Adrenal gland (tissue), 12 donors: ENCODE results near the gene ANXA1. TPM values are rescaled to one million over a fixed set of nuclear protein-coding genes. Genes with fewer than 3 reads are reported as not detected.
A peak's percentile ranks its signal among the peaks of the same experiment; 100 is the strongest.

Source experiments
- DNase-seq, 7 donors: peaks; one replicate each; pipeline ENCODE4 v3.0.0-alpha.2; 2019 to 2020
- H3K27ac ChIP-seq, 5 donors: fragments of 200-600 bp; sonication (generic) in 4 of 5; 1 replicate in 3 of 5; 2 replicates in 2 of 5; pipeline versions ENCODE4 v1.5.1 to v1.8.0; 2016 to 2020; ENCODE audit warnings: mild to moderate bottlenecking in 1 of 5
- H3K27me3 ChIP-seq: fragments of 200-600 bp; 2 replicates; pipeline ENCODE4 v1.8.0; 2021
- H3K36me3 ChIP-seq, 2 donors: fragments of 200-600 bp; replicated peaks in 1 of 2; 1 replicate in 1 of 2; 2 replicates in 1 of 2; pipeline versions ENCODE4 v1.5.1 to v1.8.0; 2018 to 2022
- H3K4me1 ChIP-seq, 2 donors: fragments of 200-600 bp; replicated peaks in 1 of 2; 1 replicate in 1 of 2; 2 replicates in 1 of 2; pipeline versions ENCODE4 v1.5.1 to v1.8.0; 2018 to 2021
- H3K4me3 ChIP-seq, 4 donors: fragments of 200-600 bp; sonication (generic) in 3 of 4; one replicate each; pipeline ENCODE4 v1.5.1; 2016 to 2018
- H3K9me3 ChIP-seq, 3 donors: fragments of 200-600 bp; sonication (generic) in 1 of 3; replicated peaks in 1 of 3; 1 replicate in 2 of 3; 2 replicates in 1 of 3; pipeline versions ENCODE4 v1.5.1 to v1.8.0; 2016 to 2021
- POLR2A ChIP-seq, 2 donors: fragments of 450-650 bp; IDR thresholded peaks; one replicate each; pipeline ENCODE4 v1.6.1; 2017; ENCODE audit warnings: antibody characterized with exemption in 2 of 2, mild to moderate bottlenecking in 2 of 2, moderate library complexity in 1 of 2
- WGBS, 4 donors: extraction: QIAGEN DNeasy Blood & Tissue Kit in 2 of 4; methylation state at CpG; one replicate each; pipeline versions ENCODE4 v1.1.5 to v1.1.7; 2013 to 2017; 5-methylcytosine and 5-hydroxymethylcytosine counted together
- intact Hi-C, 2 donors: fragments of 100-400 bp; cut with DNase I; formaldehyde crosslinking; loops; one replicate each; pipeline versions ENCODE4 v1.14.1 to v1.15.0; 2022 to 2023
- polyA plus RNA-seq, 3 donors: library from polyadenylated mRNA; stranded (reverse); fragments of 200-250 nt in 2 of 3; fragments of 350-450 nt in 1 of 3; fragmentation: Illumina TruSeq in 1 of 3; extraction: RNeasy Lipid Tissue Mini Kit (QIAGEN cat#74804) in 1 of 3; gene quantifications; one replicate each; pipeline ENCODE4 v1.2.3, GENCODE V29; 2013 to 2014
- total RNA-seq, 9 donors: library from RNA; depleted of rRNA in 4 of 9; stranded (reverse); fragments of >200 nt in 4 of 9; fragments of 120-200 nt in 1 of 9; fragmentation: NEBNext Ultra II Directional in 1 of 9; extraction: Animal tissue kit (Norgen Biotek cat#: 25700) in 1 of 9; gene quantifications; one replicate each; pipeline versions ENCODE4 v1.1.0 to v1.2.4, GENCODE V29; 2013 to 2023
- TF ChIP-seq, protein P1 (sequence below), 6 experiments: fragments of 450-650 bp in 4 of 6; fragments of 200-600 bp in 2 of 6; sonication (generic) in 1 of 6; IDR thresholded peaks; 1 replicate in 5 of 6; 2 replicates in 1 of 6; pipeline versions ENCODE4 v1.5.1 to v1.8.0; 2016 to 2021; ENCODE audit warnings: antibody characterized with exemption in 6 of 6, mild to moderate bottlenecking in 2 of 6, moderate library complexity in 1 of 6
- donor health status: healthy with polysubstance abuse.
- donor health status: Bipolar disorder and iron deficiency.
- donor health status: DM: yes; HTN: yes; CAD: no.
- donor health status: DM: no; HTN: no; CAD: no.
- donor health status: DM: no; HTN: no; CAD: no.
- donor health status: DM: yes; HTN: yes; CAD: no.

ANXA1 gene
- total and polyA plus RNA-seq, 12 donors, result 16.5 to 114 (median 63.4) TPM

DNA sequence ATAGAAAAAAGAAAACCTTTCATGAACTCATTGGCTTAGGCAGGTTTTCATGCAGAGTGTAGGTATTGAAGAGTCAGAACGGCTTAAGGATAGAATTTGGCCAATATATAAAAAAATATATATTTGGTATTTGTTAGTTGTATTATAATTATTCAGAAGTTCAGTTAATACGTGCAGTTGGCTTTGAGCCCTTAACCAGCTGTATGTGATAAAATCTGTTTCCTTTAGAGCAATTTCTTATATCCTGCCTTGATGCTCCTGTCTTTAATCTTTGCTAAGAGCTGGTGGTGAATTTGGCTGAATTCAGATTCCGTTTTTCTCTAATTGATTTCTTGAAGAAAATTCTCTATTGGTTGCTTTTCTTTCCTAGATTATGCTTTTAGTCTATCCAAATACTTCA, 3.7 kb downstream of the ANXA1 start:
- 46 to 54% (median 51%) methylated on average over 3 of the region's 3 CpGs for WGBS, 4 donors
- Histone ChIP-seq H3K9me3 (no peaks in the 10 kb centered on the region), H3K4me3 (peak overlapping the region in 1 of 4 donors; percentile 50), H3K4me1 (peaks cover 0 to 27% of the 10 kb centered on the region in 2 donors), H3K27me3 (no peaks in the 10 kb centered on the region), H3K27ac (no peak overlapping the region), H3K36me3 (peaks cover 0 to 6% of the 10 kb centered on the region in 2 donors)
- intact Hi-C loops, result no loop called here
- DNase-seq, result no peak
- no peak for TF ChIP-seq POLR2A (IDR thresholded peaks at IDR 0.05)
- TF ChIP-seq, protein P1, sequence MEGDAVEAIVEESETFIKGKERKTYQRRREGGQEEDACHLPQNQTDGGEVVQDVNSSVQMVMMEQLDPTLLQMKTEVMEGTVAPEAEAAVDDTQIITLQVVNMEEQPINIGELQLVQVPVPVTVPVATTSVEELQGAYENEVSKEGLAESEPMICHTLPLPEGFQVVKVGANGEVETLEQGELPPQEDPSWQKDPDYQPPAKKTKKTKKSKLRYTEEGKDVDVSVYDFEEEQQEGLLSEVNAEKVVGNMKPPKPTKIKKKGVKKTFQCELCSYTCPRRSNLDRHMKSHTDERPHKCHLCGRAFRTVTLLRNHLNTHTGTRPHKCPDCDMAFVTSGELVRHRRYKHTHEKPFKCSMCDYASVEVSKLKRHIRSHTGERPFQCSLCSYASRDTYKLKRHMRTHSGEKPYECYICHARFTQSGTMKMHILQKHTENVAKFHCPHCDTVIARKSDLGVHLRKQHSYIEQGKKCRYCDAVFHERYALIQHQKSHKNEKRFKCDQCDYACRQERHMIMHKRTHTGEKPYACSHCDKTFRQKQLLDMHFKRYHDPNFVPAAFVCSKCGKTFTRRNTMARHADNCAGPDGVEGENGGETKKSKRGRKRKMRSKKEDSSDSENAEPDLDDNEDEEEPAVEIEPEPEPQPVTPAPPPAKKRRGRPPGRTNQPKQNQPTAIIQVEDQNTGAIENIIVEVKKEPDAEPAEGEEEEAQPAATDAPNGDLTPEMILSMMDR (IDR thresholded peaks at IDR 0.05), result no peak

DNA sequence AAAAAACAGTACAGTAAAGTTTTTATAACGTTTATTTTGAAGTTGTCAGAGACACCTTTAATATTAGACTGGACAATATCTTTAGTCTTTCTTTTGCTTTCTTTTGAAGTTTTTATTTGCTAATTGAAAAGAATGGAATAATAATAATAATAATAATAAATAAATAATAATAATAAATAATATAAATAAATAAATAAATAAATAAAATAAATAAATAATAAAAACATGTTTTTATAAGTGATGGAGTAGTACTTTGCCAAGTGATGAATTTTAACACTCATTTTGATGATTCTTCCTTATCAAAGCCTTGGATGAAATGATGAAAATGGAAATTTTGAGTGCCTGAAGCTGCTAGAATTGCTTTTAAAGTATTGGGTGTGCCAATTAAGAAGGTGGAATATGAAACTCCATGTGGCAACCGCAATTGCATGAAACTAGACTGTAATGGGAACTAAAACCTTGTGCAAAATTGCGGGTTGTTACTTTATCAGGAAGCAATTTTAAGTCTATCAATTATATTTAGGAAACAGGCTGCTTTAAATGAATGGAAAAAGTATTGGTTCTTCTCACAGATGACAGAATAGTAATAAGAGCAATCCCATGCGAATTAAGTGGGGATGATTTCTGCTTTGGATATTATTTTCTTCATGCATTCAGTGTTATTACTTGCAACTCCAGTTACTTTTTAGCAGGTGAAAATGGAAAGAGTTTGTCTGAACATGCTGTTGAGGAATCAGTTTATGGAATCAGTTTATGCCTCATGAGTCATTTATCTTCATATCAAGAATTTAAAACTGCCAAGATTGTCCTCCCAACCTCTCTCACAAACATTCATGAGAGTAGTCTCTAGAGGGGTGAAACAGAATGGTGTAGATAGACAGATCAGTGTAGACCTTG, 4.6 kb downstream of the ANXA1 start:
- H3K9me3 ChIP-seq, result no peaks in the 10 kb centered on the region
- intact Hi-C loops, result no loop called here
- H3K36me3 ChIP-seq, result peaks cover 0 to 11% of the 10 kb centered on the region in 2 donors
- DNase-seq, result no peak
- H3K4me3 ChIP-seq, result no peak overlapping the region
- TF ChIP-seq, protein P1 (IDR thresholded peaks at IDR 0.05), result no peak
- TF ChIP-seq POLR2A (IDR thresholded peaks at IDR 0.05), result no peak
- H3K27me3 ChIP-seq, result no peaks in the 10 kb centered on the region
- H3K4me1 ChIP-seq, result peaks cover 0 to 18% of the 10 kb centered on the region in 2 donors
- H3K27ac ChIP-seq, result no peak overlapping the region
- 71 to 79% (median 73%) methylated on average over 4 of the region's 4 CpGs for WGBS, 4 donors

DNA sequence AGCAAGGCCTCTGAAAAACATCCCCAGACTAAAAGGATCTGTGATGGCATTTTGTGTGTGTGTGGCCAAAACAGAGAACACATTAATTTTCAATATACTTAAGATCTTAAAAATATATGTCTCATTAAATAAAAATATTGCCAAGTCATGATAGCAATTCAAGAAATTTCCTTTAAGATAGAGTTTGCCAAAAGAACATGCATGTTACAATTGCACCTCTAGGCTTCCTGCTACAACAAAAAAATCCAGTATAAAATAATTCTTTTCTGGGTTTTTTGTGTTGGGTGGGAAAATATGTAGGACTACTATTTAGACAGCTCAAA, 5.2 kb downstream of the ANXA1 start:
- Histone ChIP-seq H3K27ac (no peak overlapping the region), H3K4me3 (no peak overlapping the region), H3K27me3 (no peaks in the 10 kb centered on the region), H3K9me3 (no peaks in the 10 kb centered on the region), H3K36me3 (peaks cover 0 to 14% of the 10 kb centered on the region in 2 donors), H3K4me1 (peaks cover 0 to 16% of the 10 kb centered on the region in 2 donors)
- TF ChIP-seq, protein P1 (IDR thresholded peaks at IDR 0.05), result no peak
- no peak for TF ChIP-seq POLR2A (IDR thresholded peaks at IDR 0.05)
- intact Hi-C loops, result no loop called here
- DNase-seq, result no peak

DNA sequence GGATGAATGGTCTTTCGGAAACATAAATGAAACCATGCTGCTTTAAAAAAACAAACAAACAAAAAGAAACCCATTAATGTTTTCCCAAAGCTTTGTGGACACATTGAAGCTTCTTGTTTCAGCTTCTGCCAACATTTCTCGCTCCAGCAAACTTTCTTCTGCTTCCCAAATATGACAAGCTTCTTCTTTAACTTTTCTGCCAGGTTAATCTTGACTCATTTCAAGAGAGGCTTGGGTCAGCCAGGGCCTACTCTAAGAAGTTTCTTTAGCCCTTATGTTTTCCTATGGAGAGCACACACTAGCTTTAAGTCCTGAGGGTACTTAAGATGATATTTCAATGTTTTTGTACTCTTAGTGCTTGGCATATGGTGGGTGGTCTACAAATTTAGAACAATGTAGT, 6.1 kb downstream of the ANXA1 start:
- Histone ChIP-seq H3K27me3 (no peaks in the 10 kb centered on the region), H3K4me1 (peaks cover 0 to 16% of the 10 kb centered on the region in 2 donors), H3K36me3 (peaks cover 0 to 21% of the 10 kb centered on the region in 2 donors), H3K27ac (no peak overlapping the region), H3K9me3 (no peaks in the 10 kb centered on the region), H3K4me3 (no peak overlapping the region)
- TF ChIP-seq POLR2A (IDR thresholded peaks at IDR 0.05), result no peak
- TF ChIP-seq, protein P1 (IDR thresholded peaks at IDR 0.05), result no peak
- no peak for DNase-seq
- intact Hi-C loops, result no loop called here
- WGBS, 4 donors, result 77 to 82% (median 80%) methylated on average over 2 of the region's 2 CpGs
